GM13976 (cell line): ENCODE data around the gene C4orf33.

Experiments
- DNase-seq: peaks from one replicate; pipeline ENCODE4 v3.0.0; 2012; ENCODE audit warnings: low spot score
- CTCF ChIP-seq: IDR thresholded peaks from 2 replicates; pipeline ENCODE4 v1.5.1; 2012; ENCODE audit warnings: borderline replicate concordance, mild to moderate bottlenecking; ENCODE audit not compliant: insufficient read depth; ENCODE audit errors: extremely low read depth, missing control alignments, control extremely low read depth
- in situ Hi-C: fragments of 300-500 bp; cut with MboI; formaldehyde crosslinking; loops from one replicate; pipeline ENCODE4 v1.12.0; 2022; ENCODE audit warnings: low sequenced_read_pairs, mixed read lengths, inconsistent platforms; ENCODE audit not compliant: unreplicated experiment

Gene C4orf33

DNA sequence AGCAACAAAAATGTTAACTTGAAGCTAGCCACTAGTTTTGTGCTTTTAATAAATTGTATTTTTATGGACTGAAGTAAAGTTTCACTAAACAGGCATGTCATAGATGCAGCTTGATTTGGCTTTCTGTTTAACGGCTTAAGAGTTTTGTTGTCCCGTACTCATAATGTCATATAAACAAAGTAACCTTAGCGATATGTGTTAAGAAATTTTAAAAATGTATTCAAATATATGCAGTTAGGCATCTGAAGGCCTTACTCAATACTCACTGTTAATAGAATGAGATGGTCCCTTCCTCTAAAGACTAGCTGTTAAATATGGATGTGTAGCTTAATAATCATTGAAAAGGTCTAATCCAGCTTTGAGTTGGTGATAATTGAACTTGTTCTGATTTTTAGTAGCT is 1.6 kb upstream of the C4orf33 start:
- no peak for TF ChIP-seq CTCF
- in situ Hi-C loops: loop anchor here (10.0 kb wide), 1 partner anchor 270 kb away; no protein-coding TSS in a partner anchor
- no peak for DNase-seq

DNA sequence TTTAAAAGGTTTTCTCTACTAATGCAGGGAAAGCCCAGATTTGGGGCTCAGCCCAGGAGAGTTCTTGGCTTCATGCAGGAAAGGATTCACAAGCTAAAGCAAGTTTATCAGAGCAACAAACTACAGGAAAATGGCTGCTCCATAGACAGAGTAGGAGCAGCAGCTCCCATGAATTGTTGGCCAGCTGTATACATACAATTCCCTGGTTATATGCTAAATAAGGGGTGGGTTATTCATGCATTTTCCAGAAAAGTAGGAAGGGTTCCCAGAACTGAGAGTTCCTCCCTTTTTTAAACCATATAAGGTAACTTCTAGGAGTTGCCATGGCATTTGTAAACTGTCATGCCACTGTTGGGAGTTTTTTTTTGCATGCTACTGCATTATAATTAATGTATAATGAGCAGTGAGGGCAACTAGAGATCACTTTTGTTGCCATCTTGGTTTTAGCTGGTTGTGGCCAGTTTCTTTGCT is 2.6 kb downstream of the C4orf33 start:
- in situ Hi-C loops: loop anchor here (10.0 kb wide), 1 partner anchor 274 kb away; no protein-coding TSS in a partner anchor
- DNase-seq: no peak
- TF ChIP-seq CTCF: no peak

GRCh38 chr4:129109965-129110824 is 14.2 kb downstream of the C4orf33 start:
- in situ Hi-C loops: no loop called here
- no peak for TF ChIP-seq CTCF
- no peak for DNase-seq

- no peak for DNase-seq
- in situ Hi-C loops: no loop called here
- no peak for TF ChIP-seq CTCF
These were observed 15.0 kb downstream of the C4orf33 start for GRCh38 chr4:129110931-129111330.

- in situ Hi-C loops: no loop called here
- peak; percentile 26 for TF ChIP-seq CTCF
- no peak for DNase-seq
These were observed 16.0 kb downstream of the C4orf33 start for GRCh38 chr4:129111919-129112318.

DNA sequence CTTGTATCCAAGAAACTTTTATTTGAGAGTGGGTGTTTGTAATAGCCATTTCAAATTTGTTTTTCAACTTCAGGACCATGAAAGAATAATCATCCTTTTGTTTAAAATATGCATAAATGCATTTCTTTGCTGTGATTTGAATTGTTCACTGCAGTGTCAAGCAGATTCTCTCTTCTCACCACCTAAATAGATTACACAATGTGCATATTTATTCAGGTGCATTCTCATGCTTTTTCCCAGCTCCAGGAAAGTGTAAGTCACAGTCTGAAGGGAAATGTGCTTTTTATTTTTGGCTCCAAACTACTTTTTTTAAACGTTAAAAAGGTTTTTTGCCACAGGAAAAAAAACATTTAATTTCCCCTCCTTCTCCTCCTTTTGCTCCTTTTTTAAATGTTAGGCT is 17.5 kb downstream of the C4orf33 start:
- DNase-seq: no peak
- TF ChIP-seq CTCF: no peak
- in situ Hi-C loops: no loop called here
